Islet precursor cell (in vitro differentiated cells): Measurements from ENCODE around the gene MTRF1.
"Not testable (repeated sequence)": the region's sequence is repeated elsewhere in the genome, so short reads cannot be mapped to it uniquely, and the experiment has no call there.

ENCODE experiments used
- DNase-seq: peaks from one replicate; pipeline ENCODE4 v3.0.0-alpha.2; 2018

The MTRF1 gene

GRCh38 chr13:41263261-41263971, at the start of gene MTRF1:
TSS of gene MTRF1 (minus strand) at chr13:41263576. CDS start at chr13:41260907, 2,669 bp downstream.
- peak; percentile 85 for DNase-seq

GRCh38 chr13:41313117-41313516, 49.7 kb upstream of the MTRF1 start:
- no peak for DNase-seq

- DNase-seq, result no peak
Measured at GRCh38 chr13:41312176-41312500, 48.8 kb upstream of the MTRF1 start.

GRCh38 chr13:41311406-41312175, 48.2 kb upstream of the MTRF1 start:
- DNase-seq, result peak; percentile 62

GRCh38 chr13:41310963-41311405, 47.6 kb upstream of the MTRF1 start, which contains the start of gene NAA16:
TSS of gene NAA16 (plus strand) at chr13:41311267. CDS start at chr13:41311529, 262 bp downstream.
- peak; percentile 94 for DNase-seq

GRCh38 chr13:41307884-41308640, 44.7 kb upstream of the MTRF1 start:
- no peak for DNase-seq

GRCh38 chr13:41306271-41307145, 43.1 kb upstream of the MTRF1 start:
- DNase-seq, result no peak

GRCh38 chr13:41304551-41304950, 41.2 kb upstream of the MTRF1 start:
- no peak for DNase-seq

GRCh38 chr13:41302743-41303142, 39.4 kb upstream of the MTRF1 start:
- DNase-seq, result no peak

- no peak for DNase-seq
Measured at GRCh38 chr13:41299316-41300094, 36.1 kb upstream of the MTRF1 start.

- DNase-seq, result no peak
Measured at GRCh38 chr13:41296879-41297646, 33.7 kb upstream of the MTRF1 start.

- no peak for DNase-seq
Measured at GRCh38 chr13:41295973-41296372, 32.6 kb upstream of the MTRF1 start.

- no peak for DNase-seq
Measured at GRCh38 chr13:41294914-41295313, 31.5 kb upstream of the MTRF1 start.

GRCh38 chr13:41293272-41293671, 29.9 kb upstream of the MTRF1 start:
- no peak for DNase-seq

- no peak for DNase-seq
Measured at GRCh38 chr13:41291246-41291645, 27.9 kb upstream of the MTRF1 start.

- DNase-seq, result no peak
Measured at GRCh38 chr13:41289463-41289881, 26.1 kb upstream of the MTRF1 start.

- DNase-seq, result no peak
Measured at GRCh38 chr13:41286370-41286769, 23.0 kb upstream of the MTRF1 start.

GRCh38 chr13:41284512-41285288, 21.3 kb upstream of the MTRF1 start:
- DNase-seq, result no peak

- no peak for DNase-seq
Measured at GRCh38 chr13:41282129-41282571, 18.8 kb upstream of the MTRF1 start.

- DNase-seq, result not testable (repeated sequence)
Measured at GRCh38 chr13:41279156-41279555, 15.8 kb upstream of the MTRF1 start.
